NCI-H2196 treated with DMSO at 0.1 percent for 48 hours (cell line): ENCODE data around the gene TMEM72.
A peak's percentile ranks its signal among the peaks of the same experiment; 100 is the strongest.

Experiments used
- DNase-seq: peaks from one replicate; lab custom pipeline; 2025; ENCODE audit not compliant: unreplicated experiment; lab: John Stamatoyannopoulos, UW

The TMEM72 gene

GRCh38 chr10:44916429-44916828 lies 5.3 kb downstream of the TMEM72 start:
- DNase-seq = no peak

GRCh38 chr10:44917848-44918247 lies 6.7 kb downstream of the TMEM72 start:
- DNase-seq = no peak

GRCh38 chr10:44920252-44920651 lies 9.1 kb downstream of the TMEM72 start:
- DNase-seq = no peak

DNA sequence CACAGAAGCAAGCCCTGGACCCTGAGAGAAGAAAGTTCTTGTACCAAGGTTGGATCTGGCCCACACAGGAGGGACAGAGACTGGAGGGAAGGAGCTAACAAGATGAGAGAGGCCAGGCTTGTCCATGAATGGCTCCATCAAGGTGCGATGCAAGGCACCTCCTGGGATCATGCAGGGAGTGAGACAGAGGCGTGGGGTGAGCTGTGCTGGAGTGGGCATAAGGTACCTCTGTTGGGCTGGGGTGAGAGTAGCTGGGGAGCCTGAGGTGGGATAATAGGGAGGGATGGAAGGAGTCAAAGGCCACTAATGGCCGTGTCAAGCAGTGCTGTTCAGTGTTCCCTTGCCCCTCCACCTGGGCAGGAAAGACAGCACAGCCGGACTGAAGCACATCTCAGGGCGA lies 9.9 kb downstream of the TMEM72 start:
- DNase-seq = no peak

DNA sequence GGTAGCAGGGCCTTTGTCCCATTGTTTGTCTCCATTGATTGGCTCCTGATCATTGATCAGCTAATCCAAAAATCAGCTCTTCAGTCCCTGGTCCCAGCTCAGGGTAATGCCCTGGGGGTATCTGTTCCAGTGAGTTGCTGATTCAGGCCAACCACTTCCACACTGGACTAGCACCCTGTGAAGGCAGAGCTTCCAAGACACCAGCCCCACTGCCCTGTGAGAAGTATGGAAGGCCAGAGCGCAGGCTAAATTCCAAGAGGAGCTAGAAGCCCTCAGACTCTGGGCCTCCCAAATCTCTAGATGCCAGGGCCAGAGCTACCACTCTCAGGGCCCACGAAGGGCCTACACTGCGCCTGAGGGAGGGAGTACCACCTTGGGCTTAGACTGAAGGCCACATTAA lies 10.4 kb downstream of the TMEM72 start:
- DNase-seq = no peak

DNA sequence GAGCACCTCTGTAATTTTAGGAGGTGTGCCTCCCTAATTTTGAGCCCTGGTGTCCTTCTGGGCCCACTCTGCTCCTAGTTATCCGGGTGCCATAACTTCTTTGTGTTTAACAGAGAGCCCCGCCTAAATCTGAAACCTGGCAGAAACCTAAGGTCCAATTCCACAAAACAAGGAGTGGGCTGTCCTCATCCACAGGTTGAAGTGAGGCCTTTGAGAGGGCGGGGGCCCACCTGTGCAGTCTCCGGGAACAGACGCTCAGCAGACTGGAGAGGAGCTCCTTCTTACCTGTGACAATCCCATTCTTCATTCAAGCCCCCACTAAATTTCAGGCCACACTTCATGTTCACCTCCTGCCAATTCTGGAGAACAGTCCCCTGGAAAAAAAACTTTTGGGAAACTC lies 10.9 kb downstream of the TMEM72 start:
- no peak for DNase-seq

DNA sequence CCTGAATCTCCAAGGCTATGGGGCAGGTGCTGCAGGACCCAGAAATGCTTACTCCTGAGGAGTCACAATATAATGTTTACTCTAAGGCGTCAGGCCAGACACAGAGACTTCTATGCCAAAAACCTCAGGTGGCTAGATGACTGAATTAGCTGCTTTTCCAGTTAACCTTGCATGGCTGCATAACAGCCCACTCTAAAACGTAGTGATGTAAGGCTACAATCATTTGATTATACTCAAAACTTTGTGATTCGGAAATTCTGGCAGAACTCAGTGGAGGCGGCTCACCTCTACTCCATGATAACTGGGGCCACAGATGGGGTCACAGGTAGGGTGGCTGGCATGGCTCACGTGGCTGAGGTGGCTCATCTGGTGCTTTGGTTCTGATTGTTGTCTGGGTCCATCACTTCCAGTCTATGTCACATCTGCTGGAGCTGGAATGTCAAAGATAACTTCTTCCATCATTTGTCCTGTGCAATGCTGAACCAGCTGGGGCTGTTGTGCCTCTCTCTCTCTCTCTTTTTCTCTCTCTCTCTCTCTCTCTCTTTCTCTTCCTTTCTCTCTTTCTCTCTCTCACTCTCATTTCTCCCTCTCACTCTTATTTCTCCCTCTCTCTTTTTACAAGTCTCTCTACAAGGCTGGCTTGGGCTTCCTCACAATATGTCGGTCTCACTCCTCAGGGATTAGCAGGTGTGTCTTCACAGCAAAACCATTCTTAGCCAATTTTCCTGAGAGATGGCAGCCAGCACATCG lies 11.8 kb downstream of the TMEM72 start:
- DNase-seq = no peak

GRCh38 chr10:44923611-44924010 lies 12.5 kb downstream of the TMEM72 start:
- no peak for DNase-seq

GRCh38 chr10:44924261-44925040 lies 13.3 kb downstream of the TMEM72 start:
- DNase-seq = no peak

DNA sequence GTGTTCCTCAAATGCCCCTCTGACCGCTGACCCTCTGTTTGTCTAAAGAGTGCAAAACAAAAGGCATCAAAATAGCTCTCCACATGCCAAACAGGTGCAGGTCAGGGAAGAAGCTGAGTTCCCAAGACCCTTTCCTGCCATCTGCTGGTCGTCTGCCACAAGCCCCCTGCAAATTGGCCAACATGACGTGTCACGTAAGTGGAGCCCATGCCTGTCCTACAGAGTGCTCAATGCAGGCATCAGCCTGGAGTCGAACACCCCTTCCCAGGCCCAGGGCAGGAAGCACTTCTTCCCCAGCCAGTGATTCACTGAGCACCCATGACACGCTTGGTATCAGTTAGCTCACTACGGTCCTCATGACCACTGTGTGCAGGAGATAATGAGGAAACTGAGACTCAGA lies 14.1 kb downstream of the TMEM72 start:
- DNase-seq = peak; percentile 3

GRCh38 chr10:44925811-44926750 lies 14.9 kb downstream of the TMEM72 start:
- no peak for DNase-seq

- no peak for DNase-seq
Observed at GRCh38 chr10:44926751-44927351, 15.7 kb downstream of the TMEM72 start.

DNA sequence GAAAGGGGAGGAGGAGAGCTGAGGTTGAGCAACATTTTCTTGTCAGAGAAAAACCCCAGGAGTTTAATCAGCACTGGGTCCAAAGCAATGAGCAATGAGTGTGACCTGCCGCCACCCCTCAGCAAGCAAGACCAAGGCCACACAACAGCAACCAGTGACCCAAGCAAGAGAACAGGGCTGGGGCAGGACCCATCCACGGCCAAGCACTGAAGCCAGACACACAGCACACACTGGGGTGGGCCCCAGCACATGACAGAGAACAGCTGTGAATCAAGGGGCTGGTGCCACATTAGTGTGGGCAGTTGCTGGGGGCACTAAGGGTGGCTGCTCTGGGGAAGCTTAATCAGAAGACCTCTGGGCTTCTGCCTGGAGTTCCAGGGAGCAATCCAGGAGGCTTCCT lies 16.2 kb downstream of the TMEM72 start:
- no peak for DNase-seq

- no peak for DNase-seq
Observed at GRCh38 chr10:44928462-44928861, 17.3 kb downstream of the TMEM72 start.

DNA sequence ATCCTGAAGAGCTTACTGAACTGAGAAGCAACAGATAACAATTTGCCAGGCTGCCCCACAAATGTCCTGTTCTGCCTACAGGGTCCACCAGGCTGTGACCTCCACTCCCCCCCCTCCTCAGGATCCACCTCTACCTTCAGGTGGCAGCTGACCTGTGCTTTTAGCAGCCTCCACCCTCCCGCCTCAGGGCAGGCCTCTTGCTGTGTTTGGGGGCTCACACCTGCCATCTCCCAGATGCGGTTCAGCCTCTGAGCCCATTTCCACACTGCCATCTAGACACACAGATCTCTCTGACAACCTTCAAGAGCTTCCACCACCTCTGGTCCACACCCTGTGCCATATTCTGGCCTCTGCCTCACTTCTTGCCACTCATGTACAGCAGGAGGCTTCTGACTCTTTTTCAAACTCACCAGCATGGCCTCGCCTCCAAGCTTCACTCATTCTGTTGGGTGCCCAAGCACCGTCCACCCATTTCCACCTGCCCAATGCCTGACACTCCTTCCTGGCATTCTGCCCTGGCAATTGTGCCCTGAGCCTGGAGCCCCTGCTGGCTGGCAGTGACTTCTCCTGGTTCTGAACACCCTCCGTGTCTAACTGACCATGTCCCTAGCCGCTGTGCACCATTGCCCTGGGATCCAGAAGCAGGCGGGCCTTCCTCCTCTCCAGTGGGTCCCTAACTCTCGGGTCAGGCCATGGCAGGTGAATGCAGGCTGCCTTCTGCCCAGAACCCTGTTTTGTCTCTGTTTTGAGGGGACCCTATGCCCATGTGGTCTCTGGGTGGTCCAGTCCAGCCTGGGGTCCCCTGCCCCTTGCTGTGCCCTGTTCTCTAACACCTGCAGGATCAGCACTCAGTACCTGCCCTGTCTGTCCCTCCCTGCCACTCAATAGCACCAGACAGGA lies 18.5 kb downstream of the TMEM72 start:
- no peak for DNase-seq

- no peak for DNase-seq
Observed at GRCh38 chr10:44930904-44931620, 19.9 kb downstream of the TMEM72 start.

- no peak for DNase-seq
Observed at GRCh38 chr10:44931621-44932516, 20.7 kb downstream of the TMEM72 start.
